Measurements from ENCODE around the gene ALDH1L1. TPM values are rescaled to one million over a fixed set of nuclear protein-coding genes. Genes with fewer than 3 reads are reported as not detected.

Gene ALDH1L1
- total and polyA plus RNA-seq, 2 of the 8 experiments (the other 6 are each of a cell fraction or from before 2014, with no cell fraction given) = 0.98 to 1.6 TPM

DNA sequence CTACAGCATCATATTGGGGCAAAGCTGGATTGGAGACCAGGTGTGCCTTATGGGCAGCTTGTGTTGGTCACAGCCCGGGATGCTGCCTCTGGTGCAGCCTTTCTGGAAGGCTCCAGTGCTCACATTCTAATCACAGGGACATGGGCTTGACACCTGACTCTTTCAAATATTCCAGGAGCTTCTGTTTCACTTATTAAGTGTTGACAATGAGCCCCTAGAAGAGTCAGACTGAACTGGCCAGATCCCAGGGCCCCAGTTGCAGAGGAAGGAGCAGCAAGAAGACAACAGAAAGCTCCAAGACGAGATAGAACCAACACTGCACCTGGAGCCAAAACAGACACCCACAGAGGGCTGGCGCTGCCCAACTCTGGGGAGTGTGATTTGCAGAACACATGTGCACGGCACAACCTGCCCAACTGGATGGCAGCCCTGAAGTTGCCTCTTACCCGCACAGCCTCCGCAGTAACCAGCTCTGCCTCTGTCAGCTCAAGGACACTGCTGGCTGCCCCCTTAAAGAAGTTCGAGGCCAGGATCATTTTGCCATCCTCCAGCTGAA is 30.3 kb downstream of the ALDH1L1 start:
- TF ChIP-seq GTF2F1 (IDR thresholded peaks at IDR 0.05; ENCODE audit: borderline replicate concordance, low read depth, low read length) = no peak
- TF ChIP-seq, protein P1, sequence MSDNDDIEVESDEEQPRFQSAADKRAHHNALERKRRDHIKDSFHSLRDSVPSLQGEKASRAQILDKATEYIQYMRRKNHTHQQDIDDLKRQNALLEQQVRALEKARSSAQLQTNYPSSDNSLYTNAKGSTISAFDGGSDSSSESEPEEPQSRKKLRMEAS (IDR thresholded peaks at IDR 0.05) = no peak
- TF ChIP-seq GABPA (IDR thresholded peaks at IDR 0.05; ENCODE audit: borderline replicate concordance, insufficient read depth, low read length) = no peak
- no peak for TF ChIP-seq BACH1 (IDR thresholded peaks at IDR 0.05; ENCODE audit: low read length)
- no peak for TF ChIP-seq EZH2 (IDR thresholded peaks at IDR 0.05; ENCODE audit: low read depth, low read length, severe bottlenecking)
- TF ChIP-seq HDAC2 (IDR thresholded peaks at IDR 0.05; ENCODE audit: borderline replicate concordance in 1 of 2, low read depth in 2 of 2, low read length in 2 of 2) = no peak
- TF ChIP-seq, protein P2, sequence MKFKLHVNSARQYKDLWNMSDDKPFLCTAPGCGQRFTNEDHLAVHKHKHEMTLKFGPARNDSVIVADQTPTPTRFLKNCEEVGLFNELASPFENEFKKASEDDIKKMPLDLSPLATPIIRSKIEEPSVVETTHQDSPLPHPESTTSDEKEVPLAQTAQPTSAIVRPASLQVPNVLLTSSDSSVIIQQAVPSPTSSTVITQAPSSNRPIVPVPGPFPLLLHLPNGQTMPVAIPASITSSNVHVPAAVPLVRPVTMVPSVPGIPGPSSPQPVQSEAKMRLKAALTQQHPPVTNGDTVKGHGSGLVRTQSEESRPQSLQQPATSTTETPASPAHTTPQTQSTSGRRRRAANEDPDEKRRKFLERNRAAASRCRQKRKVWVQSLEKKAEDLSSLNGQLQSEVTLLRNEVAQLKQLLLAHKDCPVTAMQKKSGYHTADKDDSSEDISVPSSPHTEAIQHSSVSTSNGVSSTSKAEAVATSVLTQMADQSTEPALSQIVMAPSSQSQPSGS (IDR thresholded peaks at IDR 0.05; ENCODE audit: low read length) = no peak
- Histone ChIP-seq H3K14ac (ENCODE audit: insufficient read length) (no peak overlapping the region), H4K91ac (replicated peaks; ENCODE audit: insufficient read length, low read length) (no peak overlapping the region), H4K20me1 (replicated peaks in 1 of 2; ENCODE audit: control insufficient read depth in 1 of 2, insufficient read depth in 2 of 2, low read length in 2 of 2) (no peaks in the 10 kb centered on the region), H3K4me2 (ENCODE audit: insufficient read depth in 1 of 2, low read depth in 2 of 2, low read length in 2 of 2) (no peak overlapping the region), H2BK5ac (ENCODE audit: low read depth, low read length) (no peak overlapping the region), H2AK5ac (ENCODE audit: low read depth, low read length) (no peak overlapping the region), H4K5ac (ENCODE audit: insufficient read length, low read depth, low read length) (no peak overlapping the region), H3K4ac (replicated peaks; ENCODE audit: insufficient read length, low read depth, low read length) (no peak overlapping the region), H3K56ac (replicated peaks; ENCODE audit: insufficient read length, low read depth, low read length) (no peak overlapping the region), H3K23ac (ENCODE audit: insufficient read length) (no peak overlapping the region), H3K18ac (ENCODE audit: extremely low read depth, low read length) (no peak overlapping the region), H2BK15ac (ENCODE audit: low read length) (no peak overlapping the region), H2BK12ac (ENCODE audit: low read depth, low read length) (no peak overlapping the region), H3K9ac (replicated peaks in 1 of 4; ENCODE audit: extremely low read depth in 1 of 4, low read depth in 3 of 4, low read length in 3 of 4) (no peak overlapping the region), H3K36me3 (ENCODE audit: control insufficient read depth in 2 of 4, insufficient read depth in 4 of 4, low read length in 3 of 4) (no peaks in the 10 kb centered on the region), H2AFZ (ENCODE audit: low read length) (no peak overlapping the region), H3K27me3 (replicated peaks in 1 of 4; ENCODE audit: control insufficient read depth in 3 of 4, extremely low read depth in 1 of 4, insufficient read depth in 3 of 4, low read length in 3 of 4) (no peaks in the 10 kb centered on the region), H2BK120ac (replicated peaks; ENCODE audit: low read depth, low read length) (no peak overlapping the region), H2BK20ac (ENCODE audit: low read length) (no peak overlapping the region), H3K79me1 (ENCODE audit: low read depth, low read length) (no peaks in the 10 kb centered on the region), H3K27ac (ENCODE audit: low read depth, low read length) (no peak overlapping the region), H3K79me2 (ENCODE audit: control insufficient read depth in 1 of 2, insufficient read depth in 2 of 2, low read length in 2 of 2) (no peaks in the 10 kb centered on the region), H4K8ac (ENCODE audit: extremely low read depth, insufficient read depth, low read length) (no peak overlapping the region), H3K4me3 (ENCODE audit: extremely low read depth in 1 of 4, insufficient read depth in 2 of 4, low read depth in 3 of 4, low read length in 4 of 4) (no peak overlapping the region), H3K9me3 (ENCODE audit: insufficient read depth in 2 of 2, low read depth in 1 of 2, low read length in 1 of 2) (no peaks in the 10 kb centered on the region), H3K23me2 (ENCODE audit: low read depth, low read length) (no peaks in the 10 kb centered on the region), H3K4me1 (replicated peaks in 1 of 4; ENCODE audit: control insufficient read depth in 3 of 4, insufficient read depth in 4 of 4, low read length in 3 of 4) (no peaks in the 10 kb centered on the region)
- WGBS, 2 experiments (ENCODE audit: extremely low coverage in 1 of 2, insufficient coverage in 1 of 2, insufficient read length in 1 of 2, insufficient replicate concordance in 2 of 2, low coverage in 1 of 2, low lambda C conversion rate in 2 of 2, missing lambda C conversion rate in 1 of 2) = 91% methylated on average over 7 of the region's 7 CpGs; no CpG with 5 or more reads in 1 of the 2 experiments
- FAIRE-seq (no peak), DNase-seq (ENCODE audit: low read depth in 1 of 2, low spot score in 2 of 2) (peak in 1 of 2 experiments; percentile 28)
- CTCF ChIA-PET (ENCODE audit: partially characterized antibody) = interaction anchor here (1.0 to 7.1 kb wide), 7 partner anchors 12 to 96 kb away, joined by 3 to 58 read pairs (median 5); no protein-coding TSS in a partner anchor
- POLR2A ChIA-PET (ENCODE audit: partially characterized antibody) = interaction anchor here (1.1 kb wide), 1 partner anchor 25 kb away, joined by 3 read pairs; no protein-coding TSS in a partner anchor
